Nephron progenitor cell (in vitro differentiated cells): ENCODE data around the gene TMEM225B.
A peak's percentile ranks its signal among the peaks of the same experiment; 100 is the strongest.

Experiments
- DNase-seq: peaks from one replicate; pipeline ENCODE4 v3.0.0; 2021
- H3K27ac Mint-ChIP-seq: 2 replicates; pipeline ENCODE4 v1.8.0; 2021; ENCODE audit warnings: mild to moderate bottlenecking, moderate library complexity, mixed read lengths
- H3K27me3 Mint-ChIP-seq: 2 replicates; pipeline ENCODE4 v1.8.0; 2021; ENCODE audit warnings: mild to moderate bottlenecking, low read depth, mixed read lengths; ENCODE audit not compliant: poor library complexity
- H3K36me3 Mint-ChIP-seq: 2 replicates; pipeline ENCODE4 v1.8.0; 2021; ENCODE audit warnings: low read depth, mixed read lengths
- H3K4me1 Mint-ChIP-seq: 2 replicates; pipeline ENCODE4 v1.8.0; 2021; ENCODE audit warnings: mixed read lengths
- H3K4me3 Mint-ChIP-seq: 2 replicates; pipeline ENCODE4 v1.8.0; 2021; ENCODE audit warnings: mild to moderate bottlenecking, moderate library complexity, mixed read lengths
- H3K9me3 Mint-ChIP-seq: 2 replicates; pipeline ENCODE4 v1.8.0; 2021; ENCODE audit warnings: mild to moderate bottlenecking, moderate library complexity, mixed read lengths
- CTCF ChIP-seq: fragments of 200-600 bp; sonication (generic); IDR thresholded peaks from 2 replicates; pipeline ENCODE4 v1.5.0; 2021; ENCODE audit warnings: antibody characterized with exemption

The TMEM225B gene

DNA sequence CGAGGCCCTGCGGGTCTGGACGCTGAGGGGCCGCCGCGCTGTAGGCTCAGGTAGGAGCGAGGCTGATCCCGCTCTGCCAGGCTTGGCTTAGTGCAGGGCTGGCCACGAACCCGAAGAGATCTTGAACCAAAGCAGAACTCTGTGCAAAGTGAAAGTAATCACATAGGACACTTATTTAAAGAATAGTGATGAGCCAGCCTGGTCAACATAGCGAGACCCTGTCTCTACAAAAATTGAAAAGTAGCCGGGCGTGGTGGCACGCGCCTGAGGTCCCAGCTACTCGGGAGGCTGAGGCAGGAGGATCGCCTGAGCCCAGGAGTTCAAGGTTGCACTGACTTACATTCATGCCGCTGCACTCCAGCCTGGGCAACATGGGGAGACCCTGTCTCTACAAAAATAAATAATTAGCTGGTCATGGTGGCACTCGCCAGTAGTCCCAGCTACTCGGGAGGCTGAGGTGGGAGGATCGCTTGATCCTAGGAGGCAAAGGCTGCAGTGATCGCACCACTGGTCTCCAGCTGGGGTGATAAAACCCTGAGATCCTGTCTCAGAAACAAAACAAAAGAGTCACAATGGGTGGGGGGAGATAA lies 19.2 kb downstream of the TMEM225B start:
- TF ChIP-seq CTCF = no peak
- Mint-ChIP-seq H3K4me1 (peaks cover 31% of the 10 kb centered on the region), H3K36me3 (peaks cover 30% of the 10 kb centered on the region), H3K27me3 (peaks cover 17% of the 10 kb centered on the region), H3K9me3 (peaks cover 7% of the 10 kb centered on the region), H3K4me3 (peak overlapping the region; percentile 95), H3K27ac (no peak overlapping the region)
- DNase-seq = no peak

DNA sequence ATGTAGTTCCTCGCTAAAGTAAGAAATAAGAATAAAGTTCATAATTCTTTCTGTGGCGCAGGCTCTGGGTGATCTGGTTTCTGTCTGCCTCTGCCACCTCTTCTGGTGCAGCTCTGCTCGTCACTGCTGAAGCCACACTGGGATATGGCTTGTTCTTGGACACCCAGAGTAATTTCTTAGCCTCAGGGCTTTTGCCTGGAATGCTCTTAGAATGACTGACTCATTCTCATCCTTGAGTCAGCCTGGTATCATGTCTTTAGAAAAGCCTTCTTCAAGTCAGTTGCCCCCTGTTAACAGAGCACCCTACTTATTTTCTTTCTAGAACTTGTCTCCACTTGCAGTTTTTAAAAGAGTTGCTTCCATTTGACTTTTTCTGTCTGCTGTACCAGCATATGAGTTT lies 20.7 kb downstream of the TMEM225B start:
- Mint-ChIP-seq H3K27ac (peak overlapping the region; percentile 10), H3K9me3 (peaks cover 7% of the 10 kb centered on the region), H3K4me1 (peaks cover 31% of the 10 kb centered on the region), H3K4me3 (peak overlapping the region; percentile 95), H3K36me3 (peaks cover 37% of the 10 kb centered on the region), H3K27me3 (peaks cover 4% of the 10 kb centered on the region)
- DNase-seq = no peak
- no peak for TF ChIP-seq CTCF

DNA sequence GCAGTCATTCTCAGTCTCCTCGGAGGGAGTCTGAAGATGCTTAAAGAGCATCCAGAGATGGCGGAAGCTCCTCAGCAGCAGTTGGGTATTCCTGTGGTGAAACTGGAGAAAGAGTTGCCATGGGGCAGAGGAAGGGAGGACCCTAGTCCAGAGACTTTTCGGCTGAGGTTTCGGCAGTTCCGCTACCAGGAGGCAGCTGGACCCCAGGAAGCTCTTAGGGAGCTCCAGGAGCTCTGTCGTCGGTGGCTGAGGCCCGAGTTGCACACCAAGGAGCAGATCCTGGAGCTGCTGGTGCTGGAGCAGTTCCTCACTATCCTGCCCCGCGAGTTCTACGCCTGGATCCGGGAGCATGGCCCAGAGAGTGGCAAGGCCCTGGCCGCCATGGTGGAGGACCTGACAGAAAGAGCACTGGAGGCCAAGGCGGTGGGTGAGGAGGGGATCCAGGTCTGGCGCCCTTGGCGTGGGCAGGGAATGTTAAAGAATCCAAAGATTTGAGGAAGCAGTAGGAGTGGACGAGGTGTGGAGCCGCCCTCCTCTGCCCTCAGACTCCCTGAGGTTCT lies 21.6 kb downstream of the TMEM225B start:
- peaks cover 46% of the 10 kb centered on the region for H3K36me3 Mint-ChIP-seq
- TF ChIP-seq CTCF = no peak
- H3K27me3 Mint-ChIP-seq = no peaks in the 10 kb centered on the region
- peaks cover 7% of the 10 kb centered on the region for H3K9me3 Mint-ChIP-seq
- H3K4me3 Mint-ChIP-seq = no peak overlapping the region
- H3K4me1 Mint-ChIP-seq = peaks cover 31% of the 10 kb centered on the region
- no peak for DNase-seq
- H3K27ac Mint-ChIP-seq = no peak overlapping the region

DNA sequence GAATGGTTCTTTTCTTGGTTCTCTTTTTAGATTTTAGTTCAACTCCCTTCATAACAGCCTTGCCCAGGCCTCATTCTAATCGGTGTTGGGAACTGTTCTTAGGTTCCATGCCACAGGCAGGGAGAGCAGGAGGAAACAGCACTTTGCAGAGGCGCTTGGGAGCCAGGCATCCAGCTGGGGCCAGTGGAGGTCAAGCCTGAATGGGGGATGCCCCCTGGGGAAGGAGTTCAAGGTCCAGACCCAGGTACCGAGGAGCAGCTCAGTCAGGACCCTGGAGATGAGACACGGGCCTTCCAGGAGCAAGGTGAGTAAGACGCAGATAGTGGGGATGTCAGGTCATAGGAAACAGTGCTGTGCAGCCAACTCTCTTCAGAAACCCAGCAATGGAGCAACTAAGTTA lies 23.2 kb downstream of the TMEM225B start:
- Mint-ChIP-seq H3K4me1 (peaks cover 30% of the 10 kb centered on the region), H3K9me3 (peaks cover 3% of the 10 kb centered on the region), H3K27me3 (no peaks in the 10 kb centered on the region), H3K27ac (no peak overlapping the region), H3K36me3 (peaks cover 62% of the 10 kb centered on the region), H3K4me3 (no peak overlapping the region)
- no peak for TF ChIP-seq CTCF
- DNase-seq = no peak

DNA sequence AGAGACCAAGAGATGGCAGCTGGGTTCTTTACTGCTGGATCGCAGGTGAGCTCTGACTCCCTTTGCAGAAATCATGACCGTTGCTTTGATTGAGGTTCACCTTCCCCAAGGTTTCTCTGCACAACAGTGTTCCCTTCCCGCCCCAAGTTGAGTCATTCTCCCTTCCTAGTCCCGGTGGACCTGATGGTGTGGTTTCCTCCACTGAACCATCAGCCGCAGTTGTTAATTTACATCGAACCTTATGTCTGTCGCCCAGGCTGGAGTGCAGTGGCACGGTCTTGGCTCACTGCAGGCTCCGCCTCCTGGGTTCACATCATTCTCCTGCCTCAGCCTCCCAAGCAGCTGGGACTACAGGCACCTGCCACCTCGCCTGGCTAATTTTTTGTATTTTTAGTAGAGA lies 24.5 kb downstream of the TMEM225B start:
- Mint-ChIP-seq H3K27ac (no peak overlapping the region), H3K36me3 (peaks cover 72% of the 10 kb centered on the region), H3K9me3 (no peaks in the 10 kb centered on the region)

More for the DNA sequence above, 24.5 kb downstream of the TMEM225B start:
- no peak for DNase-seq
- no peak overlapping the region for H3K4me3 Mint-ChIP-seq
- no peak for TF ChIP-seq CTCF
- H3K4me1 Mint-ChIP-seq = peaks cover 17% of the 10 kb centered on the region
- H3K27me3 Mint-ChIP-seq = no peaks in the 10 kb centered on the region
